HL-60 (cell line): ENCODE measurements around the gene EEIG2.

Source experiments
- DNase-seq, 2 experiments: peaks; one replicate each; pipeline ENCODE4 v3.0.0-alpha.2; 2010 to 2020; ENCODE audit warnings: low read depth in 1 of 2, low spot score in 1 of 2
- H3K27ac ChIP-seq: fragments of 250-450 bp; sonication (Bioruptor Pico); replicated peaks from 2 replicates; pipeline ENCODE4 v1.5.1; 2020; ENCODE audit warnings: mild to moderate bottlenecking, moderate library complexity
- H3K27me3 ChIP-seq: fragments of 250-450 bp; sonication (Bioruptor Pico); 2 replicates; pipeline ENCODE4 v1.5.1; 2021; ENCODE audit warnings: mild to moderate bottlenecking, moderate library complexity; ENCODE audit not compliant: insufficient read depth, poor library complexity, severe bottlenecking
- H3K4me3 ChIP-seq: replicated peaks from 2 replicates; pipeline ENCODE4 v1.5.1; 2011; ENCODE audit warnings: mild to moderate bottlenecking, control low read depth, low read length; ENCODE audit not compliant: insufficient read depth
- CTCF ChIP-seq: IDR thresholded peaks from one replicate; pipeline ENCODE4 v1.5.1; 2011; ENCODE audit warnings: low read length, control low read depth, inconsistent platforms; ENCODE audit not compliant: insufficient read depth
- GABPA ChIP-seq: IDR thresholded peaks from 2 replicates; pipeline ENCODE4 v1.6.1; 2012; ENCODE audit warnings: low read depth
- POLR2AphosphoS5 ChIP-seq: IDR thresholded peaks from 2 replicates; pipeline ENCODE4 v1.6.1; 2012; ENCODE audit warnings: low read depth
- REST ChIP-seq: IDR thresholded peaks from 2 replicates; pipeline ENCODE4 v1.6.1; 2012; ENCODE audit warnings: low read depth; ENCODE audit not compliant: insufficient replicate concordance
- SPI1 ChIP-seq: IDR thresholded peaks from 2 replicates; pipeline ENCODE4 v1.6.1; 2012; ENCODE audit warnings: low read depth, mild to moderate bottlenecking, borderline replicate concordance

EEIG2 gene

GRCh38 chr1:108592030-108592759 is 32.3 kb downstream of the EEIG2 start:
- DNase-seq, result no peak
- TF ChIP-seq REST, result no peak
- TF ChIP-seq SPI1, result no peak
- no peak for TF ChIP-seq POLR2AphosphoS5
- TF ChIP-seq CTCF, result no peak
- TF ChIP-seq GABPA, result no peak
- H3K4me3 ChIP-seq, result no peak overlapping the region
- H3K27ac ChIP-seq, result no peak overlapping the region
- no peaks in the 10 kb centered on the region for H3K27me3 ChIP-seq

- no peak overlapping the region for H3K27ac ChIP-seq
- TF ChIP-seq REST (no peak), SPI1 (no peak)
These were observed 33.5 kb downstream of the EEIG2 start for GRCh38 chr1:108593448-108593847.

GRCh38 chr1:108595507-108595906 is 35.6 kb downstream of the EEIG2 start:
- Histone ChIP-seq H3K27ac (no peak overlapping the region), H3K4me3 (no peak overlapping the region), H3K27me3 (no peaks in the 10 kb centered on the region)
- no peak for DNase-seq
- TF ChIP-seq CTCF (no peak), POLR2AphosphoS5 (no peak), SPI1 (no peak), GABPA (no peak), REST (no peak)

More at GRCh38 chr1:108593448-108593847, 33.5 kb downstream of the EEIG2 start:
- H3K4me3 ChIP-seq, result no peak overlapping the region
- no peak for DNase-seq
- H3K27me3 ChIP-seq, result no peaks in the 10 kb centered on the region
